Panc1 (cell line): ENCODE measurements around the gene CCDC18.

Experiments used
- POLR2AphosphoS5 ChIP-seq: IDR thresholded peaks from 2 replicates; pipeline ENCODE4 v1.6.1; 2012; ENCODE audit warnings: mild to moderate bottlenecking, low read depth, low read length, moderate library complexity
- REST ChIP-seq, 2 experiments: IDR thresholded peaks; 2 replicates each; pipeline ENCODE4 v1.6.1; 2011 to 2012; ENCODE audit warnings: low read depth in 2 of 2, control low read depth in 1 of 2, low read length in 1 of 2, mild to moderate bottlenecking in 1 of 2, moderate library complexity in 1 of 2; ENCODE audit not compliant: insufficient read depth in 1 of 2
- SIN3A ChIP-seq: IDR thresholded peaks from 2 replicates; pipeline ENCODE4 v1.6.1; 2012; ENCODE audit warnings: low read depth, mild to moderate bottlenecking, low read length, moderate library complexity, borderline replicate concordance; ENCODE audit not compliant: insufficient read depth
- TF ChIP-seq, protein P1 (sequence below): fragments of 450-650 bp; IDR thresholded peaks from 2 replicates; pipeline ENCODE4 v1.5.1; 2017; ENCODE audit warnings: mild to moderate bottlenecking

GRCh38 chr1:93172778-93173177 lies 7.7 kb upstream of the CCDC18 start:
- TF ChIP-seq, protein P1, sequence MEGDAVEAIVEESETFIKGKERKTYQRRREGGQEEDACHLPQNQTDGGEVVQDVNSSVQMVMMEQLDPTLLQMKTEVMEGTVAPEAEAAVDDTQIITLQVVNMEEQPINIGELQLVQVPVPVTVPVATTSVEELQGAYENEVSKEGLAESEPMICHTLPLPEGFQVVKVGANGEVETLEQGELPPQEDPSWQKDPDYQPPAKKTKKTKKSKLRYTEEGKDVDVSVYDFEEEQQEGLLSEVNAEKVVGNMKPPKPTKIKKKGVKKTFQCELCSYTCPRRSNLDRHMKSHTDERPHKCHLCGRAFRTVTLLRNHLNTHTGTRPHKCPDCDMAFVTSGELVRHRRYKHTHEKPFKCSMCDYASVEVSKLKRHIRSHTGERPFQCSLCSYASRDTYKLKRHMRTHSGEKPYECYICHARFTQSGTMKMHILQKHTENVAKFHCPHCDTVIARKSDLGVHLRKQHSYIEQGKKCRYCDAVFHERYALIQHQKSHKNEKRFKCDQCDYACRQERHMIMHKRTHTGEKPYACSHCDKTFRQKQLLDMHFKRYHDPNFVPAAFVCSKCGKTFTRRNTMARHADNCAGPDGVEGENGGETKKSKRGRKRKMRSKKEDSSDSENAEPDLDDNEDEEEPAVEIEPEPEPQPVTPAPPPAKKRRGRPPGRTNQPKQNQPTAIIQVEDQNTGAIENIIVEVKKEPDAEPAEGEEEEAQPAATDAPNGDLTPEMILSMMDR: no peak
- TF ChIP-seq POLR2AphosphoS5 (no peak), SIN3A (no peak), REST (IDR thresholded peaks at IDR 0.05; ENCODE audit: insufficient read depth in 1 of 2, low read depth in 2 of 2, low read length in 1 of 2) (no peak)
